Stimulated activated CD8-positive, alpha-beta memory T cell treated with anti-CD3 and anti-CD28 coated beads, Interleukin-12 subunit alpha, Interleukin-12 subunit beta, amount 100 ng/mL, for 1 hour (primary cell): Measurements from ENCODE around the gene ADAT1.

Experiments
- DNase-seq: peaks from one replicate; pipeline ENCODE4 v3.0.0-alpha.2; 2020; ENCODE audit warnings: low read depth

Gene ADAT1

GRCh38 chr16:75622761-75623605 lies at the start of gene ADAT1:
Gene ADAT1 (minus strand): TSS chr16:75623281. CDS start chr16:75620799, 2,482 bp downstream.
- DNase-seq = peak; percentile 97

- no peak for DNase-seq
These were observed 44.4 kb upstream of the ADAT1 start for GRCh38 chr16:75667503-75667902.

GRCh38 chr16:75660726-75661302 lies 37.7 kb upstream of the ADAT1 start:
- DNase-seq = no peak

GRCh38 chr16:75660321-75660720 lies 37.2 kb upstream of the ADAT1 start:
- no peak for DNase-seq

- DNase-seq = no peak
These were observed 35.1 kb upstream of the ADAT1 start for GRCh38 chr16:75658175-75658574.

GRCh38 chr16:75653922-75654321 lies 30.8 kb upstream of the ADAT1 start:
- DNase-seq = no peak

- peak; percentile 78 for DNase-seq
These were observed 25.4 kb upstream of the ADAT1 start for GRCh38 chr16:75648265-75649076.

- peak; percentile 92 for DNase-seq
These were observed 24.6 kb upstream of the ADAT1 start, which contains the start of the genes KARS1 and TERF2IP for GRCh38 chr16:75647492-75648264. Gene KARS1 (minus strand): TSS chr16:75647665. CDS start chr16:75647639, 26 bp downstream. Gene TERF2IP (plus strand): TSS chr16:75647773. CDS start chr16:75647883, 110 bp downstream.

GRCh38 chr16:75647112-75647491 lies 24.0 kb upstream of the ADAT1 start:
- DNase-seq = no peak

GRCh38 chr16:75644240-75645012 lies 21.3 kb upstream of the ADAT1 start:
- DNase-seq = no peak

GRCh38 chr16:75640598-75640997 lies 17.5 kb upstream of the ADAT1 start:
- DNase-seq = no peak

GRCh38 chr16:75635036-75635435 lies 12.0 kb upstream of the ADAT1 start:
- no peak for DNase-seq

- DNase-seq = no peak
These were observed 9.8 kb upstream of the ADAT1 start for GRCh38 chr16:75632857-75633256.

GRCh38 chr16:75630052-75630451 lies 7.0 kb upstream of the ADAT1 start:
- no peak for DNase-seq

- DNase-seq = no peak
These were observed 6.1 kb upstream of the ADAT1 start for GRCh38 chr16:75629132-75629531.

GRCh38 chr16:75628351-75628750 lies 5.3 kb upstream of the ADAT1 start:
- no peak for DNase-seq

- no peak for DNase-seq
These were observed 4.8 kb upstream of the ADAT1 start for GRCh38 chr16:75627851-75628250.

GRCh38 chr16:75626806-75627205 lies 3.7 kb upstream of the ADAT1 start:
- DNase-seq = no peak

- no peak for DNase-seq
These were observed 1.8 kb upstream of the ADAT1 start for GRCh38 chr16:75624921-75625334.

GRCh38 chr16:75621170-75621477 lies 2.0 kb downstream of the ADAT1 start:
- DNase-seq = no peak
